ENCODE measurements around the gene NCKAP5. TPM values are rescaled to one million over a fixed set of nuclear protein-coding genes. Genes with fewer than 3 reads are reported as not detected.

The NCKAP5 gene
- total RNA-seq, 6 donors from 2014 or later: 22.1 to 51.1 (median 41.4) TPM

DNA sequence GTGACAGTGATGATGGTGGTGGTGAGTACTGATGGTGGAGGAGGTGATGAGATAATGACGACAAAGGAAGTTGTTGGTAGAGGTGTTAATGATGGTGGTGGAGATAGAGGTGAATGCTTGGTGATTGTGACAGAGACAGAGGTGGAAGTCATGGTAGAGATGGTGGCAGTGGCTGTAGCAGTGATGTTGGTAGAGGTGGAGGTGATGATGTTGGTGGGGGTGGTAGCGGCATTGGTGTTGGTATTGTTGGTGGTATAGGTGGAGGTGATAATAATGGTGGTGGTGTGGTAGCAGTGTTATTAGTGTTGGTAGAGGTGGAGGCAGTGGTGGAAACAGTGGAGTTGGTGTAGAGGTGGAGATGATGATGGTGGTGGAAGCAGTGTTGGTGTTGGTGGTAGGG lies 934.6 kb downstream of the NCKAP5 start:
- Histone ChIP-seq H3K27ac (no peak overlapping the region), H3K4me1 (no peaks in the 10 kb centered on the region), H3K36me3 (no peaks in the 10 kb centered on the region), H3K27me3 (no peaks in the 10 kb centered on the region), H3K9me3 (no peaks in the 10 kb centered on the region), H3K4me3 (no peak overlapping the region)
- TF ChIP-seq, protein P1, sequence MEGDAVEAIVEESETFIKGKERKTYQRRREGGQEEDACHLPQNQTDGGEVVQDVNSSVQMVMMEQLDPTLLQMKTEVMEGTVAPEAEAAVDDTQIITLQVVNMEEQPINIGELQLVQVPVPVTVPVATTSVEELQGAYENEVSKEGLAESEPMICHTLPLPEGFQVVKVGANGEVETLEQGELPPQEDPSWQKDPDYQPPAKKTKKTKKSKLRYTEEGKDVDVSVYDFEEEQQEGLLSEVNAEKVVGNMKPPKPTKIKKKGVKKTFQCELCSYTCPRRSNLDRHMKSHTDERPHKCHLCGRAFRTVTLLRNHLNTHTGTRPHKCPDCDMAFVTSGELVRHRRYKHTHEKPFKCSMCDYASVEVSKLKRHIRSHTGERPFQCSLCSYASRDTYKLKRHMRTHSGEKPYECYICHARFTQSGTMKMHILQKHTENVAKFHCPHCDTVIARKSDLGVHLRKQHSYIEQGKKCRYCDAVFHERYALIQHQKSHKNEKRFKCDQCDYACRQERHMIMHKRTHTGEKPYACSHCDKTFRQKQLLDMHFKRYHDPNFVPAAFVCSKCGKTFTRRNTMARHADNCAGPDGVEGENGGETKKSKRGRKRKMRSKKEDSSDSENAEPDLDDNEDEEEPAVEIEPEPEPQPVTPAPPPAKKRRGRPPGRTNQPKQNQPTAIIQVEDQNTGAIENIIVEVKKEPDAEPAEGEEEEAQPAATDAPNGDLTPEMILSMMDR (IDR thresholded peaks at IDR 0.05): no peak
- no peak for TF ChIP-seq POLR2AphosphoS5 (IDR thresholded peaks at IDR 0.05)
- TF ChIP-seq EP300 (IDR thresholded peaks at IDR 0.05): no peak
- TF ChIP-seq POLR2A (IDR thresholded peaks at IDR 0.05): no peak
- no peak for ATAC-seq (ENCODE audit: low FRiP score in 2 of 2)
- WGBS, 2 donors: 79 to 86% methylated on average over 2 of the region's 2 CpGs
- DNase-seq: no peak

DNA sequence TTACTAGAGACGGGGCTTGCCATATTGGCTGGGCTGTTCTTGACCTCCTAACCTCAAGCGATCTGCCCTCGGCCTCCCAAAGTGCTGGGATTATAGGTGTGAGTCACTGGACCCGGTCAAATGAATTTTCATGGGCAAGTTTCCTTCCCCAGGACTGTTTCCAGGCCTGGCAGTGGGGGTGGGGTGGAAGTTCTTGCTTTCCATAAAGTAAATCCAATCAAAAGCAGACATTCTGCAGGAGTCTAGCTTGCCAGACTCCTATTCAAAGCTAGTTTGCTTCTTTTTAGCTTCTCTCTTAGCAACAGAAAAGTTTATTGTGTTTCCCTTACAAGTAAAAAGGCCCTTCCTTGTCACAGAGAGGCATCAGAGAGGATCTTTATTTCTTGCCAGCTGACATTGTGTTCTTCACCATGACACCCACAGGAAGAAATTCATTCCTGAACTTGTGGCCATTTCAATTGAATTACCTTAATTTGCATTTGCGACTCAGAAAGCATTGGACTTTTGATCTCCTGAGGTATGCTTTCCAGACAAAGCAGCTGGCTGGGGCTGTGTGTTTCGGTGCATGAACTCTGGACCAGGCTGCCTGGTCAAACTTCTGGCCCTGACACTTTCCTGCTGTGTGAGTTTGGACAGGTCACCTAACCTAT lies 936.1 kb downstream of the NCKAP5 start:
- TF ChIP-seq POLR2A (IDR thresholded peaks at IDR 0.05): no peak
- TF ChIP-seq POLR2AphosphoS5 (IDR thresholded peaks at IDR 0.05): no peak
- TF ChIP-seq, protein P1 (IDR thresholded peaks at IDR 0.05): no peak
- no peak for TF ChIP-seq EP300 (IDR thresholded peaks at IDR 0.05)
- H3K4me3 ChIP-seq: no peak overlapping the region
- WGBS, 2 donors: 85 to 91% methylated on average over 4 to 6 of the region's 6 CpGs
- H3K27ac ChIP-seq: no peak overlapping the region
- no peaks in the 10 kb centered on the region for H3K4me1 ChIP-seq
- H3K9me3 ChIP-seq: no peaks in the 10 kb centered on the region
- ATAC-seq (ENCODE audit: low FRiP score in 2 of 2): no peak
- no peaks in the 10 kb centered on the region for H3K36me3 ChIP-seq
- no peak for DNase-seq
- no peaks in the 10 kb centered on the region for H3K27me3 ChIP-seq

DNA sequence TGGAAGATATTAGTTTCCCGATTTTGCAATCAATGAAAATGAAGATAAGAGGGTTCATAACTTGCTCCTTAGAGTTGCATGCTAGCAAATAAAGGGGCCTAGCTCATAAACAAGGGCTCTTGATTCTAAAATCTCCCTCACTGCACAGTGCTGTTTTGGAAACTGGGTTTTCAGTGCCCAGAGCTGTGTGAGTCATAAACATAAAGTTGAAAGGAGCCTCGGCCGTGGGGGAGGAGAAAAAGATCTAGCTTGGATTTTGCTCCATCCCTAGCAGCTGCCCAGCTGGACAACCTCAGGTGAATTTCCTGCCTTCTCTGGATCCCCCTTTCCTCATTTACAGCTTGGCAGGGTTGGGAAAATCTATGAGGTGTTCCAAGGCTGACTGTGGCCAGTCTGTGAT lies 940.7 kb downstream of the NCKAP5 start:
- ATAC-seq (ENCODE audit: low FRiP score in 2 of 2): no peak
- 88 to 92% methylated on average over 3 of the region's 3 CpGs for WGBS, 2 donors
- DNase-seq: no peak

DNA sequence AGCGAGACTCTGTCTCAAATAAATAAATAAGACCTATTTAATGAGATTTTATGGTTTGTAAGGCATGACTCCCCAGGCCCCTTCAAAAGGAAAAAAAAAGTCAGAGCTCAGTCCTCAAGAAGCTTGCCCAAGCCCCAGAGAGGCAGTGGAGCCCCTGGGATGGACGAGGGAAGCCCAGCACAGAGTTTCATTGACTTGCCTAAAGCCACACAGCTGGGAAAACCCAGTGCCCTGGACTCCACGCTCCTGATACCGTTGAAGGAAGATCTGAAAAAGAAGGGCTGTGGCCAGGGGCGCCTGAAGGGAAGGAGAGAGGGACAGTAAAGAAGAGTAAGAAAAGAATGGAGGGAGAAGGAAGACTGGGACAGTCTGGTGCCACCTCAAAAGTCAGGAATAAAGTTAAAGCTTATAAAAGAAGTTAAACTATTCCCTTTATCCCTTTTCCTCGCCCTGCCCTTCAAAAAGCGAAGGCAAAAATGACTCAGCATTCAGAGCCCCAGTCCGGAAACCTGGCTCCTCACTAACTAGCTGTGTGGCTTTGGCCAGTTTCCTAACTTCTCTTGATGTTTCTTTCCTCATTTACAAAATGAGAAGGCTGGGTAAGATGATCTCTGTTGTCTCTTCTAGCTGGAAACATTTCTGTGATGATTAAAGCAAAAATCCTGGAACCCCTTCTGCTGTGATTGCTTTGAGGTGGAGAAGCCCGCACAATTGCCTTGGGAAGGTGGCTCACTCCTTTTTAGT lies 945.0 kb downstream of the NCKAP5 start:
- Histone ChIP-seq H3K9me3 (no peaks in the 10 kb centered on the region), H3K4me3 (no peak overlapping the region), H3K4me1 (no peaks in the 10 kb centered on the region), H3K27me3 (no peaks in the 10 kb centered on the region), H3K27ac (no peak overlapping the region), H3K36me3 (no peaks in the 10 kb centered on the region)
- TF ChIP-seq EP300 (IDR thresholded peaks at IDR 0.05) (no peak), POLR2A (IDR thresholded peaks at IDR 0.05) (no peak), POLR2AphosphoS5 (IDR thresholded peaks at IDR 0.05) (no peak)
- TF ChIP-seq, protein P1 (IDR thresholded peaks at IDR 0.05): no peak
- 74 to 75% methylated on average over 9 of the region's 9 CpGs for WGBS, 2 donors
- no peak for DNase-seq
- peak in 1 of 2 donors; percentile 67 for ATAC-seq (ENCODE audit: low FRiP score in 2 of 2)

More for the DNA sequence above, 940.7 kb downstream of the NCKAP5 start:
- H3K36me3 ChIP-seq: no peaks in the 10 kb centered on the region
- no peaks in the 10 kb centered on the region for H3K9me3 ChIP-seq
- no peaks in the 10 kb centered on the region for H3K27me3 ChIP-seq
- no peak for TF ChIP-seq POLR2AphosphoS5 (IDR thresholded peaks at IDR 0.05)
- TF ChIP-seq, protein P1 (IDR thresholded peaks at IDR 0.05): no peak
- no peak for TF ChIP-seq POLR2A (IDR thresholded peaks at IDR 0.05)
- TF ChIP-seq EP300 (IDR thresholded peaks at IDR 0.05): no peak
- H3K27ac ChIP-seq: no peak overlapping the region
- H3K4me3 ChIP-seq: no peak overlapping the region
- H3K4me1 ChIP-seq: no peaks in the 10 kb centered on the region

Small RNA genes lying within 50 kb of the gene (small RNA-seq; reads per million reads assigned to genes)
- 0 reads per million in 4 donors for gene AC016909.1
- gene RN7SKP154: 0 reads per million in 4 donors
- 0 reads per million in 4 donors for gene RNU6-579P

Data from upper lobe of left lung (tissue), 6 donors.